GM12878 (cell line): ENCODE data around the gene CATSPERD. TPM values are rescaled to one million over a fixed set of nuclear protein-coding genes. Genes with fewer than 3 reads are reported as not detected.

Source experiments
- CREM ChIP-seq: IDR thresholded peaks from 2 replicates; pipeline ENCODE4 v1.6.1; 2014; ENCODE audit warnings: antibody characterized with exemption, low read depth
- ETV6 ChIP-seq, 2 experiments: fragments of 450-650 bp in 1 of 2; IDR thresholded peaks in 1 of 2; conservative IDR thresholded peaks in 1 of 2; 2 replicates each; pipeline ENCODE4 v1.6.1; 2014; ENCODE audit warnings: antibody characterized with exemption in 1 of 2, borderline replicate concordance in 1 of 2, low read depth in 1 of 2, mild to moderate bottlenecking in 1 of 2, moderate library complexity in 1 of 2
- FOS ChIP-seq: IDR thresholded peaks from 3 replicates; pipeline ENCODE4 v1.6.1; 2011; ENCODE audit warnings: borderline replicate concordance; ENCODE audit not compliant: insufficient read length; ENCODE audit errors: extremely low read depth
- FOXM1 ChIP-seq: IDR thresholded peaks from 2 replicates; pipeline ENCODE4 v1.6.1; 2012; ENCODE audit warnings: low read depth, mild to moderate bottlenecking, inconsistent platforms, low read length, moderate library complexity
- HDGF ChIP-seq: fragments of 450-650 bp; IDR thresholded peaks from 2 replicates; pipeline ENCODE4 v1.6.1; 2016; ENCODE audit warnings: antibody characterized with exemption
- IRF3 ChIP-seq: fragments of 450-650 bp; IDR thresholded peaks from 2 replicates; pipeline ENCODE4 v1.6.1; 2014; ENCODE audit warnings: mild to moderate bottlenecking
- MAX ChIP-seq: IDR thresholded peaks from 2 replicates; pipeline ENCODE4 v1.6.1; 2012; ENCODE audit warnings: low read depth, low read length, improper control_type of control experiment
- MTA2 ChIP-seq: fragments of 450-650 bp; IDR thresholded peaks from 2 replicates; pipeline ENCODE4 v1.6.1; 2016; ENCODE audit warnings: low read depth, mild to moderate bottlenecking, moderate library complexity
- MTA3 ChIP-seq: IDR thresholded peaks from 2 replicates; pipeline ENCODE4 v1.6.1; 2012; ENCODE audit warnings: low read length, inconsistent platforms, borderline replicate concordance
- MXI1 ChIP-seq: fragments of 150-350 bp; IDR thresholded peaks from 2 replicates; pipeline ENCODE4 v1.6.1; 2011; ENCODE audit warnings: low read depth, mild to moderate bottlenecking, inconsistent platforms, low read length, improper control_type of control experiment
- NKRF ChIP-seq: fragments of 450-650 bp; conservative IDR thresholded peaks from 2 replicates; pipeline ENCODE4 v1.6.1; 2017; ENCODE audit warnings: mild to moderate bottlenecking, moderate library complexity
- NRF1 ChIP-seq: conservative IDR thresholded peaks from 2 replicates; pipeline ENCODE4 v1.6.1; 2011; ENCODE audit warnings: mild to moderate bottlenecking, low read depth, low read length, improper control_type of control experiment
- PAX5 ChIP-seq: IDR thresholded peaks from 2 replicates; pipeline ENCODE4 v1.6.1; 2011; ENCODE audit warnings: low read depth, low read length, borderline replicate concordance
- PAX8 ChIP-seq: fragments of 450-650 bp; IDR thresholded peaks from 2 replicates; pipeline ENCODE4 v1.6.1; 2017; ENCODE audit warnings: mild to moderate bottlenecking, moderate library complexity
- POLR2AphosphoS2 ChIP-seq: IDR thresholded peaks from 2 replicates; pipeline ENCODE4 v1.6.1; 2011; ENCODE audit warnings: low read depth, mild to moderate bottlenecking, low read length, improper control_type of control experiment, moderate library complexity
- PRDM15 ChIP-seq: fragments of 450-650 bp; formaldehyde crosslinking; IDR thresholded peaks from 2 replicates; pipeline ENCODE4 v1.4.0; 2020; ENCODE audit warnings: mild to moderate bottlenecking, moderate library complexity
- RELA ChIP-seq: fragments of 450-650 bp; IDR thresholded peaks from 2 replicates; pipeline ENCODE4 v1.8.0; 2014; ENCODE audit warnings: borderline replicate concordance; ENCODE audit not compliant: partially characterized antibody
- RUNX3 ChIP-seq: IDR thresholded peaks from 2 replicates; pipeline ENCODE4 v1.6.1; 2012; ENCODE audit warnings: low read length, inconsistent platforms
- SMAD1 ChIP-seq: fragments of 450-650 bp; IDR thresholded peaks from 2 replicates; pipeline ENCODE4 v1.6.1; 2018; ENCODE audit warnings: mild to moderate bottlenecking, low read depth; ENCODE audit not compliant: partially characterized antibody
- SMAD5 ChIP-seq: IDR thresholded peaks from 2 replicates; pipeline ENCODE4 v1.6.1; 2016; ENCODE audit warnings: antibody characterized with exemption, low read depth
- SMARCA5 ChIP-seq: fragments of 450-650 bp; IDR thresholded peaks from 2 replicates; pipeline ENCODE4 v1.6.1; 2017; ENCODE audit warnings: mild to moderate bottlenecking
- STAT1 ChIP-seq: fragments of 450-650 bp; conservative IDR thresholded peaks from 2 replicates; pipeline ENCODE4 v1.6.1; 2014; ENCODE audit warnings: antibody characterized with exemption, mild to moderate bottlenecking
- ZNF217 ChIP-seq: fragments of 450-650 bp; IDR thresholded peaks from 2 replicates; pipeline ENCODE4 v1.6.1; 2017; ENCODE audit warnings: antibody characterized with exemption, mild to moderate bottlenecking
- ZNF384 ChIP-seq: IDR thresholded peaks from 2 replicates; pipeline ENCODE4 v1.6.1; 2012; ENCODE audit warnings: low read depth, mild to moderate bottlenecking, low read length, improper control_type of control experiment, borderline replicate concordance
- polyA plus RNA-seq, 11 experiments: library from polyadenylated mRNA; depleted of rRNA in 4 of 11; unstranded in 6 of 11; stranded (reverse) in 5 of 11; fragments of >200 nt; fragmentation: Nextera tagmentation in 4 of 11; fragmentation: Illumina TruSeq in 1 of 11; extraction: Ambion mirVana in 4 of 11; extraction: Trizol in 1 of 11; gene quantifications; 1 replicate in 1 of 11; 2 replicates in 10 of 11; pipeline versions ENCODE4 v1.2.1 to v1.2.3, GENCODE V29; 2011 to 2016; ENCODE audit warnings: inconsistent platforms in 2 of 11, missing spikeins in 2 of 11, low read depth in 1 of 11
- total RNA-seq, 4 experiments: library from RNA; depleted of rRNA in 3 of 4; stranded (reverse); fragments of >200 nt in 3 of 4; fragmentation: Illumina TruSeq in 1 of 4; extraction: Trizol in 1 of 4; gene quantifications; 2 replicates each; pipeline versions ENCODE4 v1.2.1 to v1.2.3, GENCODE V29; 2013 to 2021

CATSPERD gene
- total and polyA plus RNA-seq, 10 of the 15 experiments (the other 5 are each of a cell fraction or from before 2014, with no cell fraction given): 0.02 to 0.38 (median 0.11) TPM; not detected in 5

GRCh38 chr19:5691822-5692722 lies 28.4 kb upstream of the CATSPERD start (continued):
- no peak for TF ChIP-seq NKRF
- no peak for TF ChIP-seq STAT1
- TF ChIP-seq SMAD5: 0 out of 2 replicates have a peak, but pooled peaks have one; percentile 47
- TF ChIP-seq PRDM15 (CRISPR knock-in tag): no peak
- no peak for TF ChIP-seq MXI1
- no peak for TF ChIP-seq MAX
- no peak for TF ChIP-seq SMAD1
- no peak for TF ChIP-seq ZNF217
- TF ChIP-seq RUNX3: no peak; the same call in 1 of the 2 replicates
- no peak; the same call in 1 of the 2 replicates for TF ChIP-seq MTA3
- TF ChIP-seq FOS: no peak
- TF ChIP-seq SMARCA5: no peak
- no peak for TF ChIP-seq MTA2
- no peak for TF ChIP-seq PAX8
- TF ChIP-seq PAX5: no peak; the same call in 1 of the 2 replicates
- no peak for TF ChIP-seq IRF3
- 0 out of 2 replicates have a peak, but pooled peaks have one; percentile 35 for TF ChIP-seq FOXM1
- no peak for TF ChIP-seq RELA
- no peak for TF ChIP-seq NRF1
- no peak for TF ChIP-seq ZNF384
- TF ChIP-seq CREM: no peak
- TF ChIP-seq ETV6 (conservative IDR thresholded peaks at IDR 0.05 in 1 of 2, IDR thresholded peaks at IDR 0.05 in 1 of 2; ENCODE audit: borderline replicate concordance in 1 of 2, low read depth in 1 of 2): no peak
- peak; percentile 68; the same call in 1 of the 2 replicates for TF ChIP-seq POLR2AphosphoS2
- no peak for TF ChIP-seq HDGF
